ENCODE results near the gene EVA1A. TPM values are rescaled to one million over a fixed set of nuclear protein-coding genes. Genes with fewer than 3 reads are reported as not detected.

The EVA1A gene
- total RNA-seq, 1 experiment from 2014 or later: 10.8 TPM

DNA sequence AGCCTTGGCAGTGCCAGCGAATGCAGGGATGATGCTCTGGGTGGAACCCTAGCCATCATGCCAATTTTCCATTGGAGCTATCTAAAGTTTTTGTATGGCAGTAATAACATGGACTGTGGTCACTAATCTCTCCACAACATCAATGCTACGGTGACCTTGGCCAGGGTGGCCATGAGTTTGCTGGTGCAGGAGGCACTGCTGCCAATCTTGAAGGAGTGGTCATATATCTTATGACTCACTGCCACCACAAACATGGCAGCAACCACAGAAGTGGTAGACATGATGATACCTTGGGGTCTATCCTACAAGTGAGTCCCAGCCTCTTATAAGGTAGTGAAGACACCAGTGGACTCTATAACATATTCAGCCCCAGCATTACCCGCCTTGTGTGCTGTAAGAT lies 104.6 kb downstream of the EVA1A start:
- no TSS peak for BruUV-seq (replicated peaks)
- H3K9me3 ChIP-seq (ENCODE audit: insufficient read depth, low read depth): no peaks in the 10 kb centered on the region
- H3F3A ChIP-seq (ENCODE audit: insufficient read depth, low read depth): no peaks in the 10 kb centered on the region
- no peaks in the 10 kb centered on the region for H4K20me1 ChIP-seq (ENCODE audit: insufficient read depth)
- no peak for DNase-seq
- no peaks in the 10 kb centered on the region for H3K79me2 ChIP-seq (ENCODE audit: low read depth)
- intact Hi-C loops (cut with micrococcal nuclease; ENCODE audit: unreplicated experiment): no loop called here
- ChIA-PET CTCF (no interaction called here), POLR2A (ENCODE audit: unreplicated experiment) (no interaction called here)
- H3K36me3 ChIP-seq (ENCODE audit: low read depth): no peaks in the 10 kb centered on the region
- TF ChIP-seq, protein P1, sequence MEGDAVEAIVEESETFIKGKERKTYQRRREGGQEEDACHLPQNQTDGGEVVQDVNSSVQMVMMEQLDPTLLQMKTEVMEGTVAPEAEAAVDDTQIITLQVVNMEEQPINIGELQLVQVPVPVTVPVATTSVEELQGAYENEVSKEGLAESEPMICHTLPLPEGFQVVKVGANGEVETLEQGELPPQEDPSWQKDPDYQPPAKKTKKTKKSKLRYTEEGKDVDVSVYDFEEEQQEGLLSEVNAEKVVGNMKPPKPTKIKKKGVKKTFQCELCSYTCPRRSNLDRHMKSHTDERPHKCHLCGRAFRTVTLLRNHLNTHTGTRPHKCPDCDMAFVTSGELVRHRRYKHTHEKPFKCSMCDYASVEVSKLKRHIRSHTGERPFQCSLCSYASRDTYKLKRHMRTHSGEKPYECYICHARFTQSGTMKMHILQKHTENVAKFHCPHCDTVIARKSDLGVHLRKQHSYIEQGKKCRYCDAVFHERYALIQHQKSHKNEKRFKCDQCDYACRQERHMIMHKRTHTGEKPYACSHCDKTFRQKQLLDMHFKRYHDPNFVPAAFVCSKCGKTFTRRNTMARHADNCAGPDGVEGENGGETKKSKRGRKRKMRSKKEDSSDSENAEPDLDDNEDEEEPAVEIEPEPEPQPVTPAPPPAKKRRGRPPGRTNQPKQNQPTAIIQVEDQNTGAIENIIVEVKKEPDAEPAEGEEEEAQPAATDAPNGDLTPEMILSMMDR (conservative IDR thresholded peaks at IDR 0.05): no peak
- no peak for TF ChIP-seq EZH2 (IDR thresholded peaks at IDR 0.05; ENCODE audit: low read depth)
- no peaks in the 10 kb centered on the region for H3K27me3 ChIP-seq (ENCODE audit: insufficient read depth, low read depth)
- no peak overlapping the region for H3K27ac ChIP-seq
- peaks cover 20% of the 10 kb centered on the region for H3K4me1 ChIP-seq (replicated peaks; ENCODE audit: insufficient read depth)
- H2AFZ ChIP-seq: no peak overlapping the region
- H3K9me2 ChIP-seq (ENCODE audit: insufficient read depth): no peaks in the 10 kb centered on the region
- H3K4me2 ChIP-seq: no peak overlapping the region
- H3K4me3 ChIP-seq: no peak overlapping the region

DNA sequence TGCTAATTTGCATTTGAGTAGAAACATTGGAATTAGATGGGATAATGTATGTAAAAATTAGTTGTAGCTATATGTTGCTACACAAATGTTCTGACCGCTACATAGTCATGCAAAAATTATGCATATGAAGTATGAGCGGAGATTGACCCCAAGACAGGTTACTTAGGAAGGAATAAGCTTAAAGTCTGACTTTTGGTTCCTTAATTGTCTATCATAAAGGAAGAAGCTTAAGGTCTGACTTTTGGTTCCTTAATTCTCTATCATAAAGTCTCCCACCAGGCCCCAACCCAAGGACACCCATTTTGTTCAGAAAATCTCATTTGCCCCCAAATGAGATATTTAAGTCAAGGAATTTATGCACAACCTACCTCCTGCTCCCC lies 106.5 kb downstream of the EVA1A start:
- H3K4me3 ChIP-seq: no peak overlapping the region
- intact Hi-C loops (cut with micrococcal nuclease; ENCODE audit: unreplicated experiment): no loop called here
- H3K4me1 ChIP-seq (replicated peaks; ENCODE audit: insufficient read depth): peaks cover 20% of the 10 kb centered on the region
- no peaks in the 10 kb centered on the region for H3K27me3 ChIP-seq (ENCODE audit: insufficient read depth, low read depth)
- no peak overlapping the region for H2AFZ ChIP-seq
- no peaks in the 10 kb centered on the region for H3K9me2 ChIP-seq (ENCODE audit: insufficient read depth)
- no peaks in the 10 kb centered on the region for H4K20me1 ChIP-seq (ENCODE audit: insufficient read depth)
- H3K9me3 ChIP-seq (ENCODE audit: insufficient read depth, low read depth): peaks cover 7% of the 10 kb centered on the region; the same call in 1 of the 2 replicates
- DNase-seq: no peak
- H3K79me2 ChIP-seq (ENCODE audit: low read depth): no peaks in the 10 kb centered on the region
- H3K27ac ChIP-seq: no peak overlapping the region
- no peaks in the 10 kb centered on the region for H3F3A ChIP-seq (ENCODE audit: insufficient read depth, low read depth)
- no peak for TF ChIP-seq EZH2 (IDR thresholded peaks at IDR 0.05; ENCODE audit: low read depth)
- TF ChIP-seq, protein P1 (conservative IDR thresholded peaks at IDR 0.05): no peak
- CTCF ChIA-PET: interaction anchor here (0.5 kb wide), 1 partner anchor 35 kb away, joined by 3 read pairs; no protein-coding TSS in a partner anchor
- BruUV-seq (replicated peaks): no TSS peak
- no peak overlapping the region for H3K4me2 ChIP-seq
- no peaks in the 10 kb centered on the region for H3K36me3 ChIP-seq (ENCODE audit: low read depth)
- POLR2A ChIA-PET (ENCODE audit: unreplicated experiment): interaction anchor here (0.6 kb wide), 1 partner anchor 73 kb away, joined by 4 read pairs; no protein-coding TSS in a partner anchor

DNA sequence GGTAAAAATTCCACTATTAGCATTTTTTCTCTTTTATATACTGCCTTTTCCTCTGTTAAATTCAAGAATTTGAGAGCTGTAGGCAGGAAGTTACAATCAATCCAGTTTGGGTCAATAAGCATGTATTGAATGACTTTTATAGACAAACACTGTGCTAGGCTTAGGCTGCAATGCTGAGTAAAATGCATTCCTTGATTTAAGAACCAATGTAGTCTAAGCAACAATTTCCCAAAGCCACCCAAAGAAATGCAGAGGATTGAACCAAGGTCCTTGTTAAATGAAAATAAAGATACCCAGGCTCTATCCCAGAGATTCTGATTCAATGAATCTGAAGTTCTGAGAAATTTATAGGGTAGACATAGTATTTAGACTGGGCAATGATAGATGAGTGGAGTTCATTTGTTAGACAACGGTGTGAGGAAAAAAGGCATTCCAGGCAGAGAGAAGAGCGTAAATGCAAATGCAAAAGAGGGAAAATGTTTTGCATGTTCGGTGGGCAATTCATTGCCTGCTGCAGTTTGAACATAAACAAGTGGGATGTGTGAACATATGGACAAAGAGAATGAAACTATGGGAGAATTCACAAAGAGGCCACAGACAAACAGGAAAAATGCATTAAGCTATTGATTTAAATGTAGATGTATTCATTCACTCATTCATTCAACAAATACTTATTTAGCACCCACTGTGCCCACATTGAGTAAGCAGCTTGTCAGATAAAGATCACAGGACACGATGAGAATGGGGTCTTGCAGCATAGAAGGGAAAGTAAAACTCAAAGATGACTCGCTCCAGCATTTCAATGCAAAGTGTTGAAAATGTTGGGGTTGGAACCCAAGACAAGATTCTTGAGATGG lies 107.1 kb downstream of the EVA1A start:
- Histone ChIP-seq H2AFZ (no peak overlapping the region), H3K9me3 (ENCODE audit: insufficient read depth, low read depth) (peaks cover 10% of the 10 kb centered on the region; the same call in 1 of the 2 replicates), H3K79me2 (ENCODE audit: low read depth) (no peaks in the 10 kb centered on the region), H3F3A (ENCODE audit: insufficient read depth, low read depth) (no peaks in the 10 kb centered on the region), H3K36me3 (ENCODE audit: low read depth) (no peaks in the 10 kb centered on the region), H3K4me1 (replicated peaks; ENCODE audit: insufficient read depth) (peaks cover 13% of the 10 kb centered on the region), H3K4me3 (no peak overlapping the region), H3K27me3 (ENCODE audit: insufficient read depth, low read depth) (no peaks in the 10 kb centered on the region), H3K4me2 (no peak overlapping the region), H3K27ac (no peak overlapping the region), H4K20me1 (ENCODE audit: insufficient read depth) (no peaks in the 10 kb centered on the region), H3K9me2 (ENCODE audit: insufficient read depth) (no peaks in the 10 kb centered on the region)
- CTCF ChIA-PET: no interaction called here
- no peak for TF ChIP-seq EZH2 (IDR thresholded peaks at IDR 0.05; ENCODE audit: low read depth)
- TF ChIP-seq, protein P1 (conservative IDR thresholded peaks at IDR 0.05): no peak
- no peak for DNase-seq
- intact Hi-C loops (cut with micrococcal nuclease; ENCODE audit: unreplicated experiment): no loop called here
- POLR2A ChIA-PET (ENCODE audit: unreplicated experiment): interaction anchor here (0.6 kb wide), 1 partner anchor 73 kb away, joined by 4 read pairs; no protein-coding TSS in a partner anchor
- no TSS peak for BruUV-seq (replicated peaks)
